Activated naive CD8-positive, alpha-beta T cell treated with anti-CD3 and anti-CD28 coated beads, Interleukin-2, amount 50 U/mL, for 24 hours (primary cell): ENCODE results near the gene ATP1A4.
"Not testable (repeated sequence)": the region's sequence is repeated elsewhere in the genome, so short reads cannot be mapped to it uniquely, and the experiment has no call there.

ENCODE experiments used
- ATAC-seq: fragments of 150-1000 bp; cut with Tn5 transposase; one replicate; pipeline ENCODE4 v1.10.0; 2021
- DNase-seq: peaks from one replicate; pipeline ENCODE4 v3.0.0; 2021
- H3K27ac Mint-ChIP-seq: one replicate; pipeline ENCODE4 v1.8.0; 2021; ENCODE audit warnings: mild to moderate bottlenecking, mixed read lengths
- H3K27me3 Mint-ChIP-seq: one replicate; pipeline ENCODE4 v1.8.0; 2021; ENCODE audit warnings: mixed read lengths
- H3K36me3 Mint-ChIP-seq: one replicate; pipeline ENCODE4 v1.8.0; 2021; ENCODE audit warnings: low read depth, mixed read lengths
- H3K4me1 Mint-ChIP-seq: one replicate; pipeline ENCODE4 v1.8.0; 2021; ENCODE audit warnings: mixed read lengths
- H3K4me3 Mint-ChIP-seq: one replicate; pipeline ENCODE4 v1.8.0; 2021; ENCODE audit warnings: mild to moderate bottlenecking, moderate library complexity, mixed read lengths
- H3K9me3 Mint-ChIP-seq: one replicate; pipeline ENCODE4 v1.8.0; 2021; ENCODE audit warnings: mixed read lengths

The ATP1A4 gene

DNA sequence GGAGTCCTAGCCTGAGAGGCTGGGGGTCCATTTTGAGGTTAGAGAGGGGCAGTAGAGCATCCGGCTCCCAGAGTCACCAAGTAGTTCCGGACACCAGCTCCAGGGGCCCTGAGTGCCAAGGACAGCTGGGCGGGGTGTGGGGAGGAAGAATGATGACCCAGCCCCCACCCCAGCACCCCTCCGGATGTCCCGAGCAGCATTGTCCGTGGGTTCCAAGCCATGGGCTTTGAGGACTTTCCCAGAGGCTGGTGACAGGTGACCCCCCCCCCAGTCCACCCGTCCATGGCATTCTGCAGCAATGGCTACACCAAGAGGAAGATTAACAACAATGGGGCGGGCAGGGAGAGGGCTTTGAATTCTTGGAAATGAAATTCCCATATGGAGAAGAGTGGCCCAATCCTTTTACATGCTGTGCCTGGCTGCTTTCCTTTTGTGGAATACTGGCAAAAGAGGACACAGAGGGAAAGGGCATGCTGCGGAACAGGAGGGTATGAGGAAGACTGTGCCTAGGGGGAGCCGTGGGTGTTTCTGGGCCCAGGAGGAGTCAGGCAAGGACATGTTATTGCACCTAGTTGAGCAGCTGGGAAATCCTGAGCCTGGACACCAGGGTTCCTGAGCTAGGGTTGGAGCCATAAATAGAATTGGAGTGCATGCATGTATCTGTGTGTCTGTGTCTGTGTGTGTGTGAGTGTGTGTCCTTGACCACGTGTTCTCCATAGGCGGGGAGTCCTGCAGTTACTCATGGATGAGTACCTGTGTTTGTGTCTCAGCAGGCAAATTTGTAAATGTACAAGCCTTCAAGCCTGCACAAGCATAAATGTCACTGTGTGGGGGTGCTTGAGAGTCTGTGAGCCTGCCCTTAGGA lies 34.9 kb upstream of the ATP1A4 start:
- Mint-ChIP-seq H3K36me3 (no peaks in the 10 kb centered on the region), H3K9me3 (no peaks in the 10 kb centered on the region), H3K27ac (no peak overlapping the region), H3K27me3 (peaks cover 17% of the 10 kb centered on the region), H3K4me3 (no peak overlapping the region), H3K4me1 (no peaks in the 10 kb centered on the region)
- no peak for ATAC-seq
- no peak for DNase-seq

DNA sequence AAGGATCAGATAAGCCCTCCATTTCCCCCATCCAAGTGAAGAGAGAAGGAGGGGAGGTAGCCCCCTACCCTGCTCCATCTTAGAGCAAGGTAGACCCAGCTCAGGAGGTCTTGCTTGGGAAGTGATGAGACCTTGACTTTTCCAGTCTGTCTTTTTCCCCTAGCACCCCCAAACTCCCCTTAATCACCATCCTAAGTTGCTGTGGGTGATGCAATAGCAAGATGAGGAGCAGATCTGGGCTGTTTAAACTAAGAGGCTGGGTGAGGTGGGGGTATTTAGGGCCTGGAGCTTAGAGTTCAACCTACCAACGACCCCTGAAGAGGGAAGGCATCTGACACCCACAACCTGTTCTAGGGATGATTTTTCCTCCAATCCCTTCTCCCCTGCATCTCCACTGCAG lies 34.1 kb upstream of the ATP1A4 start:
- Mint-ChIP-seq H3K9me3 (no peaks in the 10 kb centered on the region), H3K27ac (no peak overlapping the region), H3K4me1 (no peaks in the 10 kb centered on the region), H3K36me3 (no peaks in the 10 kb centered on the region), H3K27me3 (peaks cover 17% of the 10 kb centered on the region), H3K4me3 (no peak overlapping the region)
- ATAC-seq (no peak), DNase-seq (no peak)

DNA sequence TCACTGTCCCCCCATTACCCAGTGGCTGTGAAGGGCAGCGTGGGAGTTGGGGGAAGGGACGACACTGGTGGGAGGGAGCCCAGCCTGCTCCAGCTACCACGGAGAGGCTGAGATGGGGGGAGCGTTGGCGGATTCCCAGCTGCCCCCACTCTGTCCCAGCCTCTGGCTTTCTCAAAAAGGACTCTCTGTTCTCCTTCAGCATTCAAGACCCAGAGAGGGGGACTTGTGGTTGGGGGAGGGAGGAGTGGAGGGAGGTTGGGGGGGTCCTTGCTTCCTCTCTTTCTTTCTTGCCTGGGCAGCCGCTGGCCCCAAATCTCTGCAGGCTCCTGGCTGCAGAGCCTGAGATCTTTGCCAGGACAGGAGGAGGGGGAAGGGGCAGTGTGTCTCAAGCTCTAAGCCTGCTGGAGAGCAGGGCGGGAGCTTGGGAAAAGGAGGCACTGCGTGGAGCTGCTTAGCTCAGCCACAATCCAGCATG lies 33.7 kb upstream of the ATP1A4 start:
- Mint-ChIP-seq H3K27me3 (peaks cover 17% of the 10 kb centered on the region), H3K27ac (no peak overlapping the region), H3K36me3 (no peaks in the 10 kb centered on the region), H3K4me1 (no peaks in the 10 kb centered on the region), H3K9me3 (no peaks in the 10 kb centered on the region), H3K4me3 (no peak overlapping the region)
- no peak for DNase-seq
- ATAC-seq: no peak

DNA sequence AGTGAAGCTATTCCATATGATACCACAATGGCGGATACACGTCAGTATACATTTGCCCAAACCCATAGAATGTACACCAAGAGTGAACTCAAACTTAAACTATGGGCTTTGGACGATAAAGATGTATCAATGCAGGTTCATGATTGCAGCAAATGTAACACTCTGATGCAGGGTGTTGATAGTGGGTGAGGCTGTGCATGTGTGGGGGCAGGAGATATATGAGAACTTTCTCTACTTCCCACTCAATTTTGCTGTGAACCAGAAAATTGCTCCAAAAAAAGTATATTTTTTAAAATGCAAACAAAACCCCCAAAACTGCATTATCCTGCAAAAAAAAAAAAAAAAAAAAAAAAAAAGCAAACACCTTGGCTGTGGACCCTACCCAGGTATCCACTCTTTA lies 32.5 kb upstream of the ATP1A4 start:
- H3K4me3 Mint-ChIP-seq: no peak overlapping the region
- H3K27me3 Mint-ChIP-seq: peaks cover 15% of the 10 kb centered on the region

DNA sequence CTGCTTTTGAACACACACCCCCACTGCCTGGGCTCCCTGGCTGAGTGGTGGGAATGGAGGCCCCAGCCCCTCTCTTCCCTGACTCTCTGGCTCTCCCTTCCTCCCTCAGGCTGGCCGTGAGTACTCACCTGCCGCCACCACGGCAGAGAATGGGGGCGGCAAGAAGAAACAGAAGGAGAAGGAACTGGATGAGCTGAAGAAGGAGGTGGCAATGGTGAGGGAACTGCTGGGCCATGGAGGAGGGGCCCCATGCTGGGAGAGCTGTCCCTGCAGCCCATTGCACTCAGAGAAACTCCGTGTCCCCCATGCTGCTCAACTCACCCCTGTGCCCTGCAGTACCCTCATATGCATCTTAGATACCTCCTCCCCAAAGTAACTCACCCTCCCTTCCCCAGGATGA lies 30.6 kb upstream of the ATP1A4 start:
- Mint-ChIP-seq H3K36me3 (no peaks in the 10 kb centered on the region), H3K27ac (no peak overlapping the region), H3K27me3 (peaks cover 12% of the 10 kb centered on the region), H3K4me3 (no peak overlapping the region), H3K4me1 (no peaks in the 10 kb centered on the region), H3K9me3 (no peaks in the 10 kb centered on the region)
- no peak for DNase-seq
- no peak for ATAC-seq

More for the DNA sequence above, 32.5 kb upstream of the ATP1A4 start:
- no peaks in the 10 kb centered on the region for H3K4me1 Mint-ChIP-seq
- H3K9me3 Mint-ChIP-seq: no peaks in the 10 kb centered on the region
- no peaks in the 10 kb centered on the region for H3K36me3 Mint-ChIP-seq
- no peak for ATAC-seq
- no peak overlapping the region for H3K27ac Mint-ChIP-seq
- no peak for DNase-seq

DNA sequence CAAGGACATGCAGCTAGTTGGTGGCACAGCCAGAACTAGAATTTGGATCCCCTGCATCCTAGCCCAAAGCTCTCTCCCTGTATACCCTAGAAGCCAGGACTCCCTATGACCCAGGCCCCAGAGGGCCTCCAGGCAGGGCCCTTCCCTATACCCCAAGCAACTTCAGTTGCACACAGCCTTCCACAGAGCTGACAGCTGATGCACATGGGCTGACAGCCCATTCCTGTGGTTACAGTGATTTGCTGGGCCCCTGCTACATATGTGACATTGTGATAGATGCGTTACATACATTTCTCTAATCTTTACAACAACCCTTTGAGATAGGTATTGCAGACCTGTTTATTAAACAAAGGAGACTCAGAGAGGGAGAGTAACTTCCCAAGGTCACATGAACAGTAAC lies 30.0 kb upstream of the ATP1A4 start:
- DNase-seq: no peak

DNA sequence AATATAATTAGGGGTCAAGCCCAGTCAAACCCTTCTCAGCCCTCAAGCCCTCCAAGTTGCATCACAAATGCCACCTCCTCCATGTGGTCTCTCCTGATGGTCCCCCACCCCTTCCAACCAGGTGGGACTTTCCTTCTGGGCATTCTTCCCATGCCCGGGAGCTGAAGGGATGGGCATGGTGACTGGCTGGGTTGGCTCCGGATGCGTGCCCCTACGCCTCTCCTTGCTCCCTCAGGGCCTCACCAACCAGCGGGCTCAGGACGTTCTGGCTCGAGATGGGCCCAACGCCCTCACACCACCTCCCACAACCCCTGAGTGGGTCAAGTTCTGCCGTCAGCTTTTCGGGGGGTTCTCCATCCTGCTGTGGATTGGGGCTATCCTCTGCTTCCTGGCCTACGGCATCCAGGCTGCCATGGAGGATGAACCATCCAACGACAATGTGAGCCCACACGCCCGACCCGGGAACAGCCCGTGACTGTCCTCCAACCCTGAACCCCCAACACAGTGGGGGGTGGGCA lies 28.4 kb upstream of the ATP1A4 start:
- H3K4me1 Mint-ChIP-seq: no peaks in the 10 kb centered on the region
- no peak for DNase-seq
- no peaks in the 10 kb centered on the region for H3K36me3 Mint-ChIP-seq
- H3K27ac Mint-ChIP-seq: no peak overlapping the region
- H3K27me3 Mint-ChIP-seq: peaks cover 2% of the 10 kb centered on the region
- no peak for ATAC-seq
- no peak overlapping the region for H3K4me3 Mint-ChIP-seq
- H3K9me3 Mint-ChIP-seq: no peaks in the 10 kb centered on the region

More for the DNA sequence above, 30.0 kb upstream of the ATP1A4 start:
- H3K9me3 Mint-ChIP-seq: no peaks in the 10 kb centered on the region
- H3K27ac Mint-ChIP-seq: no peak overlapping the region
- H3K4me3 Mint-ChIP-seq: no peak overlapping the region
- H3K27me3 Mint-ChIP-seq: peaks cover 9% of the 10 kb centered on the region
- no peak for ATAC-seq
- H3K4me1 Mint-ChIP-seq: no peaks in the 10 kb centered on the region
- no peaks in the 10 kb centered on the region for H3K36me3 Mint-ChIP-seq

DNA sequence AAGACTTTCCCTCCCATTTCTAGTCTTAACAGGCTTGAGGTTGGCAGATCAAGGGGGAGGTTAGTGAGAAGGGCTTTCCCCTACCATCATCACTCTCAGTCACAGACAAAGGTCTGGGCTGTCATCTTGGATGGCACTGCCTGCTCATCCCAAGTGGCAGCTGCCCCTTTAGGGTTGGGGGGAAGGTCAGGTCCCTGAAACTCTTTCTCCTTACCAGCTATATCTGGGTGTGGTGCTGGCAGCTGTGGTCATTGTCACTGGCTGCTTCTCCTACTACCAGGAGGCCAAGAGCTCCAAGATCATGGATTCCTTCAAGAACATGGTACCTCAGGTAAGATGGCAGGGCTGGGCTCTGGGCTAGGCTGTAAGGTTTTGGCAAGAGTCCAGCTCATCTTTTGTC lies 27.7 kb upstream of the ATP1A4 start:
- no peaks in the 10 kb centered on the region for H3K4me1 Mint-ChIP-seq
- ATAC-seq: no peak
- no peak for DNase-seq
- H3K27me3 Mint-ChIP-seq: peaks cover 2% of the 10 kb centered on the region
- no peaks in the 10 kb centered on the region for H3K36me3 Mint-ChIP-seq
- H3K27ac Mint-ChIP-seq: no peak overlapping the region
- H3K9me3 Mint-ChIP-seq: no peaks in the 10 kb centered on the region
- H3K4me3 Mint-ChIP-seq: no peak overlapping the region

DNA sequence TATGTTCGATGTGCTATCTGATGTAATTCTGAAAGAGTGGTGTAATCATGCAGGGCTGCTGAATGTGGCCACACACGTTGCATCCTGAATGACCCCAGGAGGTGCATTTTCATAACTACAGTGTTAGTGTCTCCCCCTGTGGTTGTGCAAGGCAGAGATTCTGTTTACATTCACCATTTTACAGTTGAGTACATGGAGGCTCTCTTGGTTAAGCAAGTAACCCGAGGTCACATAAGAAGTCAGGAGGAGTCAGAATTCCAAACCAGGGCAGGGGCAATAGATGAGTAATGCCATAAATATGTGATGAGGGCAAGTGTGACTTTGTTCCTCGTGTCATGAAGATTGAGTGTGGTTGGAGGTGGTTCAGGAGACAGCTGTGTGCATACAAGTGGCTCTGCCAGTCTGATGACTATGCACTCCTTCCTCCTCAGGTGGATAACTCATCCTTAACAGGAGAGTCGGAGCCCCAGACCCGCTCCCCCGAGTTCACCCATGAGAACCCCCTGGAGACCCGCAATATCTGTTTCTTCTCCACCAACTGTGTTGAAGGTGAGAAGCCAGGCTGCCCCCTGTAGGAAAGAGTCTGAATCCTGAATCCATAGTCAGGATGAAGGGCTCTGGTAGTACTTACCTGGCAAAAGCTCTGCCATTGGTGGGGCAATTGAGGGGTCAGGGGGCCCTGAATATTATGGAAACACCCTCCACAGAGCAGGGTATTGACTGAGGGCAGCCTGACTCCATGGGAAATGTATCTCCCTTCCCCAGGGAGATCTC lies 26.5 kb upstream of the ATP1A4 start:
- no peak for ATAC-seq
- H3K27ac Mint-ChIP-seq: no peak overlapping the region
- DNase-seq: no peak
- H3K4me1 Mint-ChIP-seq: no peaks in the 10 kb centered on the region
- H3K4me3 Mint-ChIP-seq: no peak overlapping the region
- no peaks in the 10 kb centered on the region for H3K9me3 Mint-ChIP-seq
- peaks cover 2% of the 10 kb centered on the region for H3K27me3 Mint-ChIP-seq
- no peaks in the 10 kb centered on the region for H3K36me3 Mint-ChIP-seq

DNA sequence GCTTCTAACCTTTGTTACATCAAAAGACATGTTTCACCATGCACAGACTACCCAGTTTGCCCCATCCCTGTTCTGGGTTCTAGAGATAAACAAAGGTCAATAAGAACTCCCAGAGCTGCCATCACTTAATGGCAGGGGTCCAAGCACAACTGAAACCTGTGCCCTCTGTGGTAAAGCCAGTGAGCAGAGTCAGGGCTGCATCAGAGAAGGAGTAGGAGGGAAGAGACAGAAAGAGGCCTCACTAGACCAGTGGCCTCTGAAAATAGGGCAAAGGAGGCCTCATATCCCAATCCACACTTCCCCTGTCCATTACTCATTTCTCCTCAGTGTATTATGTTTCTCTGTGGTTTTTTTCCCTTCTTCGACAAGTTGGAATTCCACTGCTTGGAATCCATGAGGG lies 25.7 kb upstream of the ATP1A4 start:
- H3K9me3 Mint-ChIP-seq: no peaks in the 10 kb centered on the region
- H3K27ac Mint-ChIP-seq: no peak overlapping the region
- ATAC-seq: no peak
- no peak overlapping the region for H3K4me3 Mint-ChIP-seq
- peaks cover 2% of the 10 kb centered on the region for H3K27me3 Mint-ChIP-seq
- no peaks in the 10 kb centered on the region for H3K36me3 Mint-ChIP-seq
- DNase-seq: no peak
- no peaks in the 10 kb centered on the region for H3K4me1 Mint-ChIP-seq

DNA sequence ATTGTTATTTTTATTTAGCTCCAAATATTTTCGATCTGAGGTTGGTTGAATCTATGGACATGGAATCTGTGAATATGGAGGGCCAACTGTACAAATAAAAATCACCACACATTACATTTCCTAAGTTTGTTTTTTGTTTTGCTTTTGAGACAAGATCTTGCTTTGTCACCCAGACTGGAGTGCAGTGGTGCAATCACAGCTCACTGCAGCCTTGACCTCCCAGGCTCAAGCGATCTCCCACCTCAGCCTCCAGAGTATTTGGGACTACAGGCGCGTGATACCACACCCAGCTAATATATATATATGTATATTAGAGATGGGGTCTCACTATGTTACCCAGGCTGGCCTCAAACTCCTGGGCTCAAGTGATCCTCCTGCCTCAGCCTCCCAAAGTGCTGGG lies 25.1 kb upstream of the ATP1A4 start:
- not testable (repeated sequence) for H3K27me3 Mint-ChIP-seq, H3K36me3 Mint-ChIP-seq, H3K4me1 Mint-ChIP-seq, H3K9me3 Mint-ChIP-seq, H3K27ac Mint-ChIP-seq, DNase-seq, ATAC-seq, H3K4me3 Mint-ChIP-seq

DNA sequence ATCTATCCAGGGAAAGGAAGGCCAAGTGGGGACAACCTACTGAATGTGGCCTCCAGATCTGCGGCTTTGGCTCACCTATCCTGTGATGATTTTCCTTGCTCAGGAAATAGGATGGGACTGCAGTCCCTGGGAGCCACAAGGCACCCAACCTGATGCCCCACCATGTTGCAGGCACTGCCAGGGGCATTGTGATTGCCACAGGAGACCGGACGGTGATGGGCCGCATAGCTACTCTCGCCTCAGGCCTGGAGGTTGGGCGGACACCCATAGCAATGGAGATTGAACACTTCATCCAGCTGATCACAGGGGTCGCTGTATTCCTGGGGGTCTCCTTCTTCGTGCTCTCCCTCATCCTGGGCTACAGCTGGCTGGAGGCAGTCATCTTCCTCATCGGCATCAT lies 24.0 kb upstream of the ATP1A4 start:
- Mint-ChIP-seq H3K4me3 (no peak overlapping the region), H3K27me3 (peaks cover 2% of the 10 kb centered on the region), H3K4me1 (no peaks in the 10 kb centered on the region), H3K27ac (no peak overlapping the region), H3K9me3 (no peaks in the 10 kb centered on the region), H3K36me3 (no peaks in the 10 kb centered on the region)
- ATAC-seq (no peak), DNase-seq (no peak)

DNA sequence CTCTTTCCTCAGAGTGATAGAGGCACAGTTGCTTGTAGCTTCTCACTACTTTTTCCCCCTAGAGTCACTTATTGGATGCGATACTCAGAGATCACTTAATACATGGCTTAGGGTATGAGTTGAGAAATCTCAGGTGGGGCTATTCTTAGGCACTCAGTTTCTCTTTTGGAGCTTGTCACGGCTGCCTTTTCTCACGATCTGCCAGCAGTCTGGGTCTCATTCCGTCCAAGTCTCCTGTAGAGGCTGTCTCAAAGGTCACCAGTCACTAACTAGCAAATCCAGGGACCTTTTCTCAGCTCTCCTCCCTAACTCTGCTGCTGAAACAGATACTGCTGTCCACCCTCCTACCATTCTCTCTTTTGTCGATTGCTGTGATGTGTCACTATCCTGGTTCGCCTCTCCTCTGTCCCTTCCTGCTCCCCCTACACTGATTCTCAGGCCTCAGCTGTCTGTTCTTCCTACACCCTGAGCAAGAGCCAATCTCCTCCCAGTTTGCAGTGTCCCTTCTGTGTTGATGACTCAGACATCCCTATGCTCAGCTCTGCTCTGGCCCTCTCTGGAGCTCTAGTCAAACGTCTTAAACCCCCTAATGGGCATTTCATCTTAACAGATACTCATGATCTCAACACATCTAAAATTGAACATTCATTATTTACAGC lies 23.4 kb upstream of the ATP1A4 start:
- Mint-ChIP-seq H3K9me3 (no peaks in the 10 kb centered on the region), H3K36me3 (no peaks in the 10 kb centered on the region), H3K4me1 (no peaks in the 10 kb centered on the region), H3K27me3 (peaks cover 2% of the 10 kb centered on the region), H3K27ac (no peak overlapping the region), H3K4me3 (no peak overlapping the region)
- DNase-seq: no peak
- ATAC-seq: peak; percentile 51

DNA sequence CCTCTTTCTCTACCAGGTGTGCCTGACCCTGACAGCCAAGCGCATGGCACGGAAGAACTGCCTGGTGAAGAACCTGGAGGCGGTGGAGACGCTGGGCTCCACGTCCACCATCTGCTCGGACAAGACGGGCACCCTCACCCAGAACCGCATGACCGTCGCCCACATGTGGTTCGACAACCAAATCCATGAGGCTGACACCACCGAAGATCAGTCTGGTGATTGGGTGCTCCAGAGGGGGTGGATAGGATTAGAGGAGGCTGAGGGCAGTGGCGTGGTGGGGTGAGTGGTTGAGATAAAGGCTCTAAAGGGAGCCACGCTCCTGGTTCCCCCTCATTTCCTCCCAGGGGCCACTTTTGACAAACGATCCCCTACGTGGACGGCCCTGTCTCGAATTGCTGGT lies 22.8 kb upstream of the ATP1A4 start:
- Mint-ChIP-seq H3K27me3 (peaks cover 2% of the 10 kb centered on the region), H3K4me1 (no peaks in the 10 kb centered on the region), H3K9me3 (no peaks in the 10 kb centered on the region), H3K27ac (no peak overlapping the region), H3K4me3 (no peak overlapping the region), H3K36me3 (no peaks in the 10 kb centered on the region)
- DNase-seq (no peak), ATAC-seq (no peak)
